CD4-positive, alpha-beta T cell treated with Interleukin-6 at 100 ng/mL for 8 hours (primary cell): ENCODE results near the gene DUS2.
A peak's percentile ranks its signal among the peaks of the same experiment; 100 is the strongest.
"Not testable (repeated sequence)": the region's sequence is repeated elsewhere in the genome, so short reads cannot be mapped to it uniquely, and the experiment has no call there.

Experiments used
- DNase-seq: peaks from one replicate; pipeline ENCODE4 v3.0.0-alpha.2; 2020; ENCODE audit warnings: mixed read lengths, low spot score

Gene DUS2

DNA sequence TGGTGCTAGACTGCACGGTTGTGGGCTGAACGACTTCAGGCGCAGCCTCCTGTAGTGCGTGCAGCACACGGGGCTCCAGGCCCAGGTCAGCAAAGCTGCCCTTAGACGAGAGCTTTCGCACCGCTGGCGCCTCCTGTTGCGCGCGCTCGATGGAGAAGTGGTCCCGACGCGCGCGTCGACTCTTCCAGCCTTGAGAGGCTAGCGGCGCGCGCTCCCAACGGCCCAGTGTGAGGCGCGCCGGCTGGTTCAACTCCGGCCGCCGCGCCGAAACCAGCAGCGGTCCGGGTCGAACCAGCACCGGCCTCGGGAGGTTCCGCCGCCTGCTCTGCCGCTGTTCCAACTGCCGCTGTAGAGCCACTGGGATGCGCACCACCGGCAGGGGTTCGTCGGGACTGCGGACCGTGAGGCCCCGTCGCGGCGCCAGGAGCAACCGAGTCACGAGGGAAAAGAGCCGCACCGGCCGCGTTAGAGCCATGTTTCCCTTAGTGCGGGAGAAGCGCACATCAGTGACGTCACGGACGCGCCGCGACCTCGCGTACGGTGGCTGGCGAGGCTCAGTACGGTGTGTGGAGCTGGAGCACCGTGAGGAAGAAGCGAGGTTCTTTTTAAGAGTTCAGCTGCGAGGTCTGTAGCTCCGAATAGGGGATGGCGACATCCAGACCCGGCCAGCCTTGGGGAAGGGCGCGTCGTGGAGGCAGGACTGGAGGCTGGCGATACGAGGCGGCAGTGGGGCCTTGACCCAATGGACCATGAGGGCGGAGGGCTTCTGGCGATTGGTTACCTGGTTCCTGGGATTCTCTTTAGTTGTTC is at the start of gene DUS2, which contains the start of gene DDX28:
DUS2 (plus strand) TSS at position 557 of the 810 bp plus-strand sequence. CDS start 14,740 bp downstream, outside the sequence.
DDX28 (minus strand) TSS at position 505 of the 810 bp plus-strand sequence; CDS start at position 475, 30 bp downstream.
- peak; percentile 88 for DNase-seq

DNA sequence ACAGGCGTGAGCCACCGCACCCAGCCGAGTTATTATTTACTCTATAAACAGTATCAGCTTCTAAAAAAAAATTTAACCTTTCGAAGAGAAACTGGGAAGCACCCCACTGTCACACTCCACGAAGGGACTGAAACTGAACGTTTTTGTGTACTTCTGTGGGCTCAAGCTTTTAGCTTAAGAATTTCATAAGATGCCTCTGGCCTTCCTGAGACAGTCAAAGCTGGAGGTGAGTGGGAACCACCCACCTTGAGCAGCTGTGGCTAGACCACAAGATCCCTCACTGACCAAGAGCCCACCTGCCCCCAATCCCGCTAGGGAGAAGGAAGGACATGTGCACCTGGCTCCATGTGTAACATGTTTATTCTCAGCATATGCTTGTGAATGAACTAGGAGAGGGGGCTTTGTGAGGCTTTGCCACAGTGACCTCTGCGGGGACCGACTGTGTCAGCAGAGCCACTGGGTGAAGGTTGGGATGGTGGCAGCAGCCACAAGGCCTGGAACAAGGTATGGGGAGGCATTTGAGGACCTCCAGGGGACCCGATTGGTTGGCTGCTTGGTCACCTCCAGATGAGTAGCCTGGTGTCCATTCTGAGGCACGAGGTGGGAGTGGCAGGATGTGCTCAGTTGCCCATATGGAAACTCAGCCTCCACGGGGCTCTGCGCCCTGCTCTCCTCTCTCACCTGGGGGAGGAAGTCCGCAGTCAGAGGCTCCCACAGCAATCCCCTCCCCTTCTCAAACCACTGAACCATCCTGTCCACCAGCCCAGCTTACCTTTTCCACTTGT is 47.6 kb upstream of the DUS2 start:
- no peak for DNase-seq

DNA sequence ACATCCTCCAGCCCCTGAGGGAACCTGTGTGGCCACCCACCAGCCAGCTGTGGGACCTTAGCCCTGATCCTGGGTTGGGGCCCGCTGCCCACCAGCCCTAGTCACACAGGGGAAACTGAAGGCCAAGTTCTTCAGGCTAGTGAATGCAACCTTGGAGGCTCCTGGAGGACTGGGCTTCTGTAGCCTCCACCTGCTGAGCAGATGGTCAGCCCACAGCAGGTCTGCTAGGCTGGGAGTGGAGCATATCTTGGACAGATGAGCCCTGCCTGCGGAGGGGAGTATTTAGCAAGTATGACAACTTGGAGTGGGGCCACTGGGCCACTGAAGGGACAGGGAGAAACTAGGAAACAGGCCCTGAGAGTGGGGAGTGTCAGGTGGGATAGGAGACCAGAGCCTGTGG is 46.9 kb upstream of the DUS2 start:
- no peak for DNase-seq

DNA sequence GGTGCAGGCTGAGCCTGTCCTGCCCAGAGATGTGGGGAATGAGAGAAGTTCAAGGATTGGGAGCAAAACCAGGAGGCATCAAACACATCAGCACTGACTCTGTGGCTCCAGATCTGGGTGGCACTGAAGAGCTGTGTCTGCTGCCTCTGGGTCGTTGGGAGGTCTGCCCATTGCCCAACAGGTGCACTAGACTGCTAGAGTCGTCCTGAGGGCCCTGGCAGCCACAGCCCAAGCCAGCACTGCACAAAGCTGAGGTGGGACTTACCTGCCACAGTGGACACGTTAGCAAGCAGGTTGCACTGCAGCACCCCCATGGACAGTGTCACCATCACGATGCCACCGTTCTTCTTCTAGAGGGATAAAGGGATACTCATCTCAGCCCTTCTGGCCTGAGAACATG is 46.1 kb upstream of the DUS2 start:
- no peak for DNase-seq

DNA sequence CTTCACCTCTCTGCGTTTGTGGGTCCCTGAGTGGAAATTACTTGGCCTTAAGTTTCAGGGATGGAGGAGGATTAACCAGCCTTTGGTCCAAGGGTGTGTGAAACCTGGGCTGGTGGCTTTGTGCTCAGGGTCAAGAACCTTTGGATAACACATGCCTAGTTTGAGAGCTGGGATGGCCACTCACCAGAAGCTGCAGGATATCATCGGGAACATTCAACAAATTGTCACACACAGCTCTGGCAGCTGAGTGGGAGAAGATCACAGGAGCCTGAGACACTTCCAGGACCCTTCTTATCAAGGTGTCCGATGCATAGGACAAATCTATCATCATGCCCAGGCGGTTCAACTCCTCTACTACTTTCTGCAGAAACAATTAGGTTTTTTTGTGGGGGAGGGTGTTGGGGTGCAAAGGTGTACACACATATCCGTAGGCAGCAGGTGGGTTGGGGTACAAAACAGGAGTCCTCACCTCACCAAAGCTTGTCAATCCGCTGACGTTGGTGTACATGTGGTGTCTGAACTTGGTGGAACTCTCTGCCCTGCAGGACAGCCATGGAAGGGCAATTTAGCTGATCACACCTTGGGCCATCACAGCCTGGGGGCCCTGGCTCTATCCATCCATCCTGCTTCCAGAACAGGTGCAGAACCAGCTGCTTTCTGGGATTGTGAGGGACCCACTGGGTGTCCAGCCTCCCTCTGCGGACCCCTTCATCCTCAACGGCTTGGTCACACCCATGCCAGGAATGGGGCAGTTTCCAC is 45.4 kb upstream of the DUS2 start:
- no peak for DNase-seq

DNA sequence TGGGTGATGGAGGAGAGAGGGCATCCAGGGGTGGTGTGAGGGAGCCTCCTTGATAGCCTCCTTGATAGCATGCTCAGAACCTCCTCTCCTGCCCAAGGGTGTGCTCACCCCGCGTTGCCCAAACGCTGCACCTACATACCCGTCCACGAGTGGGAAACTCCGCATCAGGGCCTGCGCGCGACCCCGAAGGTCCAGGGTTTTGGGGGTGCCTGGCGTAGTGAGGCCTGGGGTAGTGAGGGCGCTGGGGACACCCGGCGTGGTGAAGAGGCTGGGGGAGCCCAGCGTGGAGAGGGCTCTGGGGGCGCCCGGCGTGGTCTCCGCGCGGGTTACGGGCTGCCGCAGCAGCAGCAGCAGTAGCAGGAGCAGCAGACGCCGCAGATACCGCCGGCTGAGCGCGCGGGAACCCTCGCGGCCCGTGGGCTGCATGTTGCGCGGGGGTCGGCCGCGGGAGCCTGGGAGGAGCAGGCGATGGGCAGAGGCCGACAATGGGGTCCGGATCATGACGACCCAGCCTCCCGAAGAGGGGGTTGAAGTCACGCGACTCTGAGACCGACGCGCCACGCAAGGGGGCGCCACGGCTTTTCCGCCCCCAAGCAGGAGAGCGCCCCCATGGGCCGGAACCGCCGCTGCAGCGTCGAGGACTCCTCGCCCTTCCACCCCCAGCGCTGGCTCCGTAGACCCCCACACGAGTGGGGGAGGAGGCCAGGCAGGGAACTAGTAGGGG is 43.0 kb upstream of the DUS2 start, which contains the start of gene DPEP3:
DPEP3 (minus strand) TSS at position 545 of the 724 bp plus-strand sequence; CDS start at position 426, 119 bp downstream.
- DNase-seq, result no peak

DNA sequence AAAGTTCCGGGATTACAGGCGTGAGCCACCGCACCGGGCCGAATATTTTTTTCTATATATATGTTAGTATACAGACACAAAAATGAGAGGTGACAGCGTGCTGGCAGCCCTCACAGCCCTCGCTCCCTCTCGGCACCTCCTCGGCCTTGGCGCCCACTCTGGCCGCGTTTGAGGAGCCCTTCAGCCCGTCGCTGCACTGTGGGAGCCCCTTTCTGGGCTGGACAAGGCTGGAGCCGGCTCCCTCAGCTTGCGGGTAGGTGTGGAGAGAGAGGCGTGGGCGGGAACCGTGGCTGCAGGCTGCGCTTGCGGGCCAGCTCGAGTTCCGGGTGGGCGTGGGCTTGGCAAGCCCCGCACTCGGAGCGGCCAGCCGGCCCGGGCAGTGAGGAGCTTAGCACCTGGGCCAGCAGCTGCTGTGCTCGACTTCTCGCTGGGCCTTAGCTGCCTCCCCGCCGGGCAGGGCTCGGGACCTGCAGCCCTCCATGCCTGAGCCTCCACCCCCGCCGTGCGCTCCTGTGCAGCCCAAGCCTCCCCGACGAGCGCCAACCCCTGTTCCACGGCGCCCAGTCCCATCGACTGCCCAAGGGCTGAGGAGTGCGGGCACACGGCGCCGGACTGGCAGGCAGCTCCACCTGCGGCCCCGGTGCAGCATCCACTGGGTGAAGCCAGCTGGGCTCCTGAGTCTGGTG is 40.9 kb upstream of the DUS2 start:
- no peak for DNase-seq

DNA sequence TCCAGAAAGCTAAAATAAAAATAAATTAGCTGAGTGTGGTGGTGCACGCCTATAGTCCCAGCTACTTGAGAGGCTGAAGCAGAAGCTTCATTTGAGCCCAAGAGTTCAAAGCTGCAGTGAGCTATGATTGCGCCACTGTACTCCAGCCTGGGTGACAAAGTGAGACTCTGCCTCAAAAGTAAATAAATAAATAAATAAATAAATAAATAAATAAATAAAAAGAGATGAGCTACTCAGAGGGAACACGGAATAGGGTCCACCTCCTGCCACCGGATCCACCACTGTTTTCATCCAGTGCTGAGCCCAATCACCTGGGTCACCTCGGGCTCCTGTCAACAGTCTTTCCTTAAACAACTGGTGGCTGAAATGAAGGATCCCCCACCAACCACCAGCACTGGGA is 36.1 kb upstream of the DUS2 start:
- DNase-seq, result no peak

DNA sequence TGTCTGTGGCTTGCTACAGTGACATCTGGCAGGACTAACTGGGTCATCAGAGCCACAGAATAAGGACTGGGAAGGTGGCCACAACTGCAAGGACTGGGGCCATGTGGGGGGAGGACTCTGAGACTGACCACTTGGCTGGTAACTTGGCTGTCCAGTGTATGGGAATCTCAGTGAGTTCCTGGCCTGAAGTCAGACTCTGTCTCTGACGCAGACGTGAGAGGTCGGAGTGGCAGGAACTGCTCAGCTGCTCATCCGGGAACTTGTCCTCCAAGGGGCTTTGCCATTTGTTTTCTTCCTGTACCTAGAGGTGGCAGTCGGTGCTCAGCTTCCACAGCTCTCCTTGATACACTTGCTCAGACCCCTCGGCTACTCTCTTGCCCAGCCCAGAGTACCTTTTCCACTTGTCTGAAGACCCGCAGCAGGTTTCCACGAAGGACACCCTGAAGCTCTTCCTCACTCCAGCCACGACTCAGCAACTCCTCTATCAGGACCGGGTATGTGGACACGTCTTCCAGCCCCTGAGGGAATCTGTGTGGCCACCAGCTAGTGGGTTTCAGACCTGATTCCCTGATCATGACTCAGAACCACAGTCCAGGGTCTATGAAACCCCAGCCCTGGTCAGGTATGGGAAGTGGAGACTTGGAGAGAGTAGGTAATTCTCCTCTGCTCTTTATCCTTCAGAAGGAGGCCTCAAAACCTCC is 35.5 kb upstream of the DUS2 start:
- no peak for DNase-seq

DNA sequence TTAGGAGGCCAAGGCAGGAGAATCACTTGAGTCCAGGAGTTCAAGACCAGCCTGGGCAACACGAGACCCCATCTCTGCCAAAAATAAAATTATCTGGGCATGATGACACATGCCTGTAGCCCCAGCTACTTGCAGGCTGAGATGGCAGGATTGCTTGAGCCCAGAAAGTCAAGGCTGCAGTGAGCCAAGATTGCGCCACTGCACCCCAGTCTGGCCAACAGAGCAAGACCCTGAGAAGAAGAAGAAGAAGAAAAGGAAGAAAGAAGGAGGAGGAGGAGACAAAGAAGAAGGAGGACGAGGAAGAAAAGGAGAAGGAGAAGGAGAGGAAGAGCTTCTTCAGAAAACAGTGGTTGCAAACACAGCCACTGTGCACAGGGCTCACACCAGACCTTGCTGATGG is 34.4 kb upstream of the DUS2 start:
- DNase-seq, result no peak

DNA sequence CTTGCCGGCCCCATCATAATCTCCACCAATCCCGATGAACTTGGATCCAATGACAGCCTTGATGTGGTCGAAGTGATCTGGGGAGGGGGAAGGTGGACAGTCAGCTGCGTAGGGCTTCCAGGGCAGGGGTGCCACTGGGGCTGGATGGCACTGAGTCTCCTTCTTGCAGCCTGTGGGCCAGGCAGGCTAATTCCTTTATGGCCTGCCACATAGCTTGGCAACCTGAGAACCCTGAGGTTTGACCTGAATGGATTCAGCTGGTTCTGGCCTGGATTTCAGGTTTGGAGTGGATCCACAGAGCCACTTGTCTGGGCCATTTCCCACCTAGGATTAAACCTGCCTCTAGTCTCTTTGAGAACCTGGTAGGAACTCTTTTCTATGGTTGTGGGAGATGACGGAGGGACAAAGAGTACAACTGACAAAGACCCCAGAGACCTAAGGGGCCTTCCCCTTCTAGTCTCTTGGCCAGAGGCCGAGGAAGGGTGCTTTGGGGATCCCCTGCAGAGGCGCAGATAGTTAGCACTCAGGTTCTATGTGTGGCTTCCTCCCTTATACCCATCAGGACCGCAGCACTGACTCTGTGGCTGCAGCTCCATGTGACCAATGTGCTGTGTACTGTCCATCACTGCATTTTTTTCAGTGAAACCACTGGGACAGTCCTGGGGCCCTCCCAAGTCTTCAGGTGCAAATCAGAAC is 33.6 kb upstream of the DUS2 start:
- no peak for DNase-seq

DNA sequence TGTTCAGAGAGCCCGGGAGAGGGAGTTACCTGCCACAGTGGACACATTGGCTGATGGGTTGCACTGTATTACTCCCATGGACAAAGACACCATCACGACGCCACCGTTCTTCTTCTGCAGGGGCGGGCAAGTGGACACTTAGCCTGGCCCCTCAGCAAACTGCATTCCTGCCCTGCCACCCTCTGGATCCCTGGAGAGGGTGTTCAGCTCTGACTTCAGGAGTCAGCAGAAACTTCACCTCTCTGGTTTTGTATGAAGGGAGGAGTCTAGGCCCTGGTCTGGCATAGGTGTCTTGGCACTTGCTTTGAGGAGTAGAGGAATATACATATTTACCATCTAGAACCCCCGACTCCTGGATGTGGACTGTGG is 33.1 kb upstream of the DUS2 start:
- no peak for DNase-seq

DNA sequence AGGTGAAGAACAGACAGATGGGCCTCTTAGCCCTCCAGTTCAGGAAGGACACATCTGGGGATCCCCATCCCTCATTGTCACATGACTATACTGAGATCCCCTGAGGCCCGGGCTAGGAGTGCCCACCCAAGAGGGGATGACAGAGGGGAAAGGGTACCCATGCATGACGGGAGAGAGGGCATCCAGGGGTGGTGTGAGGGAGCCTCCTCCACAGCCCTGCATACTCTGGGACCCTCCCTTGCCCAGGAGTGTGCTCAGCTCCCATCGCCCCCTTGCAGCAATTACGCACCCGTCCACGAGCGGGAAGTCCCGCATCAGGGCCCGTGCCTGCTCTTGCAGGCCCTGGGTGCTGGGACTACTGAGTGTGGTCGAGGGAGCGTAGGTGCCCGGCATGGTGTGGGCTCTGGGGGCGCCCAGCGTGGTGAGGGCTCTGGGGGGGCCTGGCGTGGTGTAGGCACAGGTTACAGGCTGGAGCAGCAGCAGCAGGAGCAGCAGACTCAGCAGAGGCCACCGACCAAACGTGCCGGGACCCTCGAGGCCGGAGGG is 30.4 kb upstream of the DUS2 start:
- DNase-seq, result no peak

DNA sequence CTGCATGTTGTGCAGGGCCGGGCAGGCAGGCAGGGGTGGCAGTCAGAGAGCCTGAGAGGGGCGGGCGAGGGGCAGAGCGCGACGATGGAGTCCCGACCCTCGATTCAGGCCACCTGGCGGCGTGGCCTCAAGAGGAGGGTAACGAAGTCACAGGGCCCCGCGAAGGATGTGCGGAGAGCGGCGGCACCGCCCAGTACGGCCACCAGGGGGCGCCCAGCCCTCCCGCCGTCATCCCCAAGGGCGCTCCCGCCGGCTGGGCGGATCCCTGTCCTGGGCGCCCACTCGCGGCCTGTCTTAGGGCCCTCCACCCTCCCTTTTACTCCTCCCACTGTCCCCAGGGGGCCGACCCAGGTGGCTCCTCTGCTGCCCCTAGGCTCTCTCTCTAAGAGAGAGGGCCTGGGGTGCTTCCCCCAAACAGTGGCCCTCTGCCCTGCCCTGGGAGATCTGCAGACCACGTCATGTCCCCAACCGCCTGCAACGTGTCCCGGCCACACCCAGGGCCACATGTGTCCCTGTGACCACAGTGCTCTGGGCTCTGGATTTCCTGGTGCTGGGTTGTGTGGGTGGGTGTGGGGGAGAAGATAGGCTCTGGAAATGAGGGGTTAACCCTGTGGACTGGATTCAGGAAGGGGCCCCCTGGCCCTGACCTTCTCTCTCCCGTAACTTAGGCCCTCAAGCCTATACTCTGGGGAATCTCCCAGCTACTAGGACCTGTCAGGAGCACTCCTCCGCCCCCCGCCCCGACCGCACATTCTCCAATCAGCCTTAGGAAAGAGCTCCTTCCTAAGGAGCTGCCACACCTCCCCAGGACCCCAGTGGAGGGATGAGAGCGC is 29.7 kb upstream of the DUS2 start:
- peak; percentile 81 for DNase-seq

DNA sequence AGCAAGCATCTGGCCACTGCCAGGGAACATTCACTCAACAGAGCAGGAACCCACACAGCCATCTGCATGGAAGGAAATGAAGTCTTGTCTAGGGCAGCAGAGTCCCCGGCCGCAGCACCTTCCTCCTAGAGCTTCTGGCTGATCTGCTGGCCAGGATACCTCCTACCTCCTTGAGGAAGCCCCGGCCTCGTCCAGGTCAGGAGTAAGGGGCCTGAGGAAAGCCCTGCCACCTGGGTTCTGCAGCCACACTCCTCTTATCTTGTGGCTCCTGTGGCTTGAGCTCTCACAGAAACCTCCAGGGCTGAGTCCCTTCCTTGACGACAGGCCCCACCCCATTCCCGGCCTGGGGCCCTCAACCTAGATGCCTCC is 29.1 kb upstream of the DUS2 start:
- not testable (repeated sequence) for DNase-seq

DNA sequence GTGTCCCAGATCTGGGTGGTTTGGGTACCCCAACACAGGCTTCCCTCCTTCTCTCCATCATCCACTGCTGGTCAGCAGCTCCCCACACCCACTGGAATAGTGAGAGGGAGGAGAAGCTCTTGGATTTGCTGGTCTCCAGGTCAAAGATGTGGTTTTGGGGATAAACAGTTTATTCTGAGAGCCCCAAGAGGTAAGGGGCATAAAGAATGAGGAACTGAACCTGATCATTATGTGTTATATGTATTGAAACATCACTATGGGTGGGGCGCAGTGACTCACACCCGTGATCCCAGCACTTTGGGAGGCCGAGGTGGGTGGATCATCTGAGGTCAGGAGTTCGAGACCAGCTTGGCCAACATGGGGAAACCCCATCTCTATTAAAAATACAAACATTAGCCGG is 27.7 kb upstream of the DUS2 start:
- no peak for DNase-seq

DNA sequence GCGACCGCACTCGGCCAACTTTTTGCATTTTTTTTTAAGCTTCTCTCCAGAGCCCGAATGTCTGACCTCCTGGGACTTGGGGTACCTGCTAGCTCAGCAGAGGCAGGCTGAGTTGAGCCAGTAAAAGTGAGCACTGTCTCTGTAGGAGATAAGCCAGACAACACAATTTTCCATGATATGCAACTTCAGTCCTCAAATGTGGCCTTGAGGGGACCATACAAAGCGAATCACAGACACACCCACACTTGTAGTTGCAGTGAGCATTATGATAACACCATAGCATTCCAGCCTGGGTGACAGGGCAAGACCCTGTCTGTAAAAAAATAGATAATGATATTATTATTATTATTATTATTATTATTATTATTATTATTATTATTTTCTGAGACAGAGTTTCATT is 26.4 kb upstream of the DUS2 start:
- no peak for DNase-seq

DNA sequence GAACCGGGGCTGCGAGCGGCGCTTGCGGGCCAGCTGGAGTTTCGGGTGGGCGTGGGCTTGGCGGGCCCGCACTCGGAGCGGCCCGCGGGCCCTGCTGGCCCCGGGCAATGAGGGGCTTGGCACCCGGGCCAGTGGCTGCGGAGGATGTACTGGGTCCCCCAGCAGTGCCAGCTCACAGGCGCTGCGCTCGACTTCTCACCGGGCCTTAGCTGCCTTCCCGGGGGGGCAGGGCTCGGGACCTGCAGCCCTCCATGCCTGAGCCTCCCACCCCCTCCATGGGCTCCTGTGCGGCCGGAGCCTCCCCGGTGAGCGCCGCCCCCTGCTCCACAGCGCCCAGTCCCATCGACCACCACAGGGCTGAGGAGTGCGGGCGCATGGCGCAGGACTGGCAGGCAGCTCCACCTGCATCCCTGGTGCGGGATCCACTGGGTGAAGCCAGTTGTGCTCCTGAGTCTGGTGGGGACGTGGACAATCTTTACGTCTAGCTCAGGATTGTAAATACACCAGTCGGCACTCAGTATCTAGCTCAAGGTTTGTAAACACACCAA is 24.8 kb upstream of the DUS2 start:
- DNase-seq, result not testable (repeated sequence)
